ENCODE results near the gene AQR. TPM values are rescaled to one million over a fixed set of nuclear protein-coding genes. Genes with fewer than 3 reads are reported as not detected.

AQR gene
- total and polyA plus RNA-seq, 2 experiments from 2014 or later, result 42.3 to 67.3 TPM

DNA sequence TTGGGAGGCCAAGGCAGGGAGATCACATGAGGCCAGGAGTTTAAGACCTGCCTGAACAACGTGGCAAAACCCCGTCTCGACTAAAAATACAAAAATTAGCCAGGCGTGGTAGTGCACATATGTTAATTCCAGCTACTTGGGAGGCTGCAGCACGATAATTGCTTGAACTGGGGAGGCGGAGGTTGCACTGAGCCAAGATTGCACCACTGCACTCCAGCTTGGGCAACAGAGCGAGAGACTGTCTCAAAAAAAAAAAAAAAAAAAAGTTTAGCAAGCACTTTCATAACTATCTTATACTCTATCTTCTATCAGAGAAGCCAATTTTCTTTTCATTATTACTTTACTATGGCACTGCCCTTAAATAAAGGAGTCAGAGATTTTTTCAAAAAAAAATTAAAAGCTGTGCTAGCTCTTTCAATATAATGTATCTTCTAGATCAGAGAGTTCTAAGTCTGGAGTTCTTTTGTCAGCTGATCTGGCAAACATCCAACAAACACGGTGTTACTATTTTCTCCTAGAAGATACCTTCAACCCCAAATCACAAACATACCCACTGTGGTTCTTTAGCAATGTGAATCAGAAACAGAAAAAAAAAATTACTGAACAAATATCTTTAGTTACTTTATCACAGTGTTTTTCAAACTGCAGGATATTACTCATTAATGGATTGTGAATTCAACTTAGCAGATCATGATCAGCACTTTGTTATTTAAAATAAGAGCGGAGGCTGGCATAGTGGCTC is 15.5 kb upstream of the AQR start:
- H3K36me3 Mint-ChIP-seq (ENCODE audit: low read depth), result peaks cover 63% of the 10 kb centered on the region
- peak overlapping the region; percentile 28 for H3K27ac ChIP-seq (ENCODE audit: low read depth)
- no peaks in the 10 kb centered on the region for H3K27me3 ChIP-seq (ENCODE audit: insufficient read depth)
- peaks cover 29% of the 10 kb centered on the region for H3K4me1 ChIP-seq (ENCODE audit: insufficient read depth)
- H3K9me2 ChIP-seq (ENCODE audit: insufficient read depth), result no peaks in the 10 kb centered on the region
- no peak for ATAC-seq
- peak overlapping the region; percentile 91 for H3K4me3 ChIP-seq
- DNase-seq (ENCODE audit: low spot score), result no peak
- peak overlapping the region; percentile 98 for H3K4me3 Mint-ChIP-seq
- peak overlapping the region; percentile 84 for H3K27ac Mint-ChIP-seq
- peak overlapping the region; percentile 87 for H3K4me2 ChIP-seq
- peaks cover 38% of the 10 kb centered on the region for H3K4me1 Mint-ChIP-seq
- peaks cover 24% of the 10 kb centered on the region for H3K36me3 ChIP-seq (ENCODE audit: insufficient read depth)
- H3K9me3 Mint-ChIP-seq, result no peaks in the 10 kb centered on the region
- peaks cover 7% of the 10 kb centered on the region for H4K20me1 ChIP-seq (replicated peaks; ENCODE audit: insufficient read depth)
- no peak overlapping the region for H2AFZ ChIP-seq
- TF ChIP-seq ZNF331 (CRISPR knock-in tag; IDR thresholded peaks at IDR 0.05; ENCODE audit: low read depth) (no peak), STAT1 (IDR thresholded peaks at IDR 0.05; ENCODE audit: unreplicated experiment) (no peak), REST (IDR thresholded peaks at IDR 0.05; ENCODE audit: unreplicated experiment) (no peak)
- peaks cover 68% of the 10 kb centered on the region for H3K79me2 ChIP-seq (replicated peaks; ENCODE audit: insufficient read depth)
- peaks cover 9% of the 10 kb centered on the region for H3K27me3 Mint-ChIP-seq (ENCODE audit: insufficient read depth, low read depth, poor library complexity)
- peaks cover 9% of the 10 kb centered on the region; the same call in 1 of the 2 replicates for H3F3A ChIP-seq (replicated peaks; ENCODE audit: low read depth)

DNA sequence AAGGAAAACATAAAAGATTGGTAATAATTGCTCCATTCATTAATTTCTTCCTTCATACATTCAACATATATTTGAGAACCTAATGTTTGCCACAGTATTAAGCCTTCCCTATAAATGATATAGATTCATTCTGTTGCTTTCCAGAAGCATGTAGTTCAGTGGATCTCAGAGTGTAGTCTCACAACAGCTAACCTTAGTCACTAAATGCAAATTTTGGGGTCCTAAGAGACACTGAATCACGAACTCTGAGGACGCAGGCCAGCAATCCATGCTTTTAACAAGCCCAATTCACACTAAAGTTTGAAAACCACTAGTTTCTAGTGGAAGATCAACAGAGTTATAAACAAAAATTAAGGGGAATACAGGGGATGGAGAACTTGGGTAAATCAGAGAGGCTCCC is 7.2 kb upstream of the AQR start:
- Histone ChIP-seq H2AFZ (no peak overlapping the region), H3K36me3 (ENCODE audit: insufficient read depth) (peaks cover under 1% of the 10 kb centered on the region; the same call in 1 of the 2 replicates), H3K27ac (ENCODE audit: low read depth) (no peak overlapping the region), H3K4me1 (ENCODE audit: insufficient read depth) (peaks cover 2% of the 10 kb centered on the region; the same call in 1 of the 2 replicates), H3K4me2 (no peak overlapping the region), H3F3A (replicated peaks; ENCODE audit: low read depth) (peaks cover 9% of the 10 kb centered on the region; the same call in 1 of the 2 replicates), H4K20me1 (replicated peaks; ENCODE audit: insufficient read depth) (no peaks in the 10 kb centered on the region), H3K27me3 (ENCODE audit: insufficient read depth) (no peaks in the 10 kb centered on the region), H3K9me2 (ENCODE audit: insufficient read depth) (no peaks in the 10 kb centered on the region), H3K4me3 (no peak overlapping the region), H3K79me2 (replicated peaks; ENCODE audit: insufficient read depth) (peaks cover 13% of the 10 kb centered on the region)
- no peak overlapping the region for H3K27ac Mint-ChIP-seq
- DNase-seq (ENCODE audit: low spot score), result no peak
- ATAC-seq, result no peak
- H3K9me3 Mint-ChIP-seq, result no peaks in the 10 kb centered on the region
- peaks cover 2% of the 10 kb centered on the region for H3K27me3 Mint-ChIP-seq (ENCODE audit: insufficient read depth, low read depth, poor library complexity)
- no peak overlapping the region for H3K4me3 Mint-ChIP-seq
- H3K4me1 Mint-ChIP-seq, result peaks cover 22% of the 10 kb centered on the region; the same call in 2 of the 3 replicates
- peaks cover 24% of the 10 kb centered on the region; the same call in 2 of the 3 replicates for H3K36me3 Mint-ChIP-seq (ENCODE audit: low read depth)
- TF ChIP-seq ZNF331 (CRISPR knock-in tag; IDR thresholded peaks at IDR 0.05; ENCODE audit: low read depth), result no peak
- TF ChIP-seq, protein P1, sequence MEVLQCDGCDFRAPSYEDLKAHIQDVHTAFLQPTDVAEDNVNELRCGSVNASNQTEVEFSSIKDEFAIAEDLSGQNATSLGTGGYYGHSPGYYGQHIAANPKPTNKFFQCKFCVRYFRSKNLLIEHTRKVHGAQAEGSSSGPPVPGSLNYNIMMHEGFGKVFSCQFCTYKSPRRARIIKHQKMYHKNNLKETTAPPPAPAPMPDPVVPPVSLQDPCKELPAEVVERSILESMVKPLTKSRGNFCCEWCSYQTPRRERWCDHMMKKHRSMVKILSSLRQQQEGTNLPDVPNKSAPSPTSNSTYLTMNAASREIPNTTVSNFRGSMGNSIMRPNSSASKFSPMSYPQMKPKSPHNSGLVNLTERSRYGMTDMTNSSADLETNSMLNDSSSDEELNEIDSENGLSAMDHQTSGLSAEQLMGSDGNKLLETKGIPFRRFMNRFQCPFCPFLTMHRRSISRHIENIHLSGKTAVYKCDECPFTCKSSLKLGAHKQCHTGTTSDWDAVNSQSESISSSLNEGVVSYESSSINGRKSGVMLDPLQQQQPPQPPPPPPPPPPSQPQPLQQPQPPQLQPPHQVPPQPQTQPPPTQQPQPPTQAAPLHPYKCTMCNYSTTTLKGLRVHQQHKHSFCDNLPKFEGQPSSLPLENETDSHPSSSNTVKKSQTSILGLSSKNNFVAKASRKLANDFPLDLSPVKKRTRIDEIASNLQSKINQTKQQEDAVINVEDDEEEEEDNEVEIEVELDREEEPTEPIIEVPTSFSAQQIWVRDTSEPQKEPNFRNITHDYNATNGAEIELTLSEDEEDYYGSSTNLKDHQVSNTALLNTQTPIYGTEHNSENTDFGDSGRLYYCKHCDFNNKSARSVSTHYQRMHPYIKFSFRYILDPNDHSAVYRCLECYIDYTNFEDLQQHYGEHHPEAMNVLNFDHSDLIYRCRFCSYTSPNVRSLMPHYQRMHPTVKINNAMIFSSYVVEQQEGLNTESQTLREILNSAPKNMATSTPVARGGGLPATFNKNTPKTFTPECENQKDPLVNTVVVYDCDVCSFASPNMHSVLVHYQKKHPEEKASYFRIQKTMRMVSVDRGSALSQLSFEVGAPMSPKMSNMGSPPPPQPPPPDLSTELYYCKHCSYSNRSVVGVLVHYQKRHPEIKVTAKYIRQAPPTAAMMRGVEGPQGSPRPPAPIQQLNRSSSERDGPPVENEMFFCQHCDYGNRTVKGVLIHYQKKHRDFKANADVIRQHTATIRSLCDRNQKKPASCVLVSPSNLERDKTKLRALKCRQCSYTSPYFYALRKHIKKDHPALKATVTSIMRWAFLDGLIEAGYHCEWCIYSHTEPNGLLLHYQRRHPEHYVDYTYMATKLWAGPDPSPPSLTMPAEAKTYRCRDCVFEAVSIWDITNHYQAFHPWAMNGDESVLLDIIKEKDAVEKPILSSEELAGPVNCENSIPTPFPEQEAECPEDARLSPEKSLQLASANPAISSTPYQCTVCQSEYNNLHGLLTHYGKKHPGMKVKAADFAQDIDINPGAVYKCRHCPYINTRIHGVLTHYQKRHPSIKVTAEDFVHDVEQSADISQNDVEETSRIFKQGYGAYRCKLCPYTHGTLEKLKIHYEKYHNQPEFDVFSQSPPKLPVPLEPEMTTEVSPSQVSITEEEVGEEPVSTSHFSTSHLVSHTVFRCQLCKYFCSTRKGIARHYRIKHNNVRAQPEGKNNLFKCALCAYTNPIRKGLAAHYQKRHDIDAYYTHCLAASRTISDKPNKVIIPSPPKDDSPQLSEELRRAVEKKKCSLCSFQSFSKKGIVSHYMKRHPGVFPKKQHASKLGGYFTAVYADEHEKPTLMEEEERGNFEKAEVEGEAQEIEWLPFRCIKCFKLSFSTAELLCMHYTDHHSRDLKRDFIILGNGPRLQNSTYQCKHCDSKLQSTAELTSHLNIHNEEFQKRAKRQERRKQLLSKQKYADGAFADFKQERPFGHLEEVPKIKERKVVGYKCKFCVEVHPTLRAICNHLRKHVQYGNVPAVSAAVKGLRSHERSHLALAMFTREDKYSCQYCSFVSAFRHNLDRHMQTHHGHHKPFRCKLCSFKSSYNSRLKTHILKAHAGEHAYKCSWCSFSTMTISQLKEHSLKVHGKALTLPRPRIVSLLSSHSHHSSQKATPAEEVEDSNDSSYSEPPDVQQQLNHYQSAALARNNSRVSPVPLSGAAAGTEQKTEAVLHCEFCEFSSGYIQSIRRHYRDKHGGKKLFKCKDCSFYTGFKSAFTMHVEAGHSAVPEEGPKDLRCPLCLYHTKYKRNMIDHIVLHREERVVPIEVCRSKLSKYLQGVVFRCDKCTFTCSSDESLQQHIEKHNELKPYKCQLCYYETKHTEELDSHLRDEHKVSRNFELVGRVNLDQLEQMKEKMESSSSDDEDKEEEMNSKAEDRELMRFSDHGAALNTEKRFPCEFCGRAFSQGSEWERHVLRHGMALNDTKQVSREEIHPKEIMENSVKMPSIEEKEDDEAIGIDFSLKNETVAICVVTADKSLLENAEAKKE (CRISPR knock-in tag; IDR thresholded peaks at IDR 0.05), result no peak
- TF ChIP-seq, protein P2, sequence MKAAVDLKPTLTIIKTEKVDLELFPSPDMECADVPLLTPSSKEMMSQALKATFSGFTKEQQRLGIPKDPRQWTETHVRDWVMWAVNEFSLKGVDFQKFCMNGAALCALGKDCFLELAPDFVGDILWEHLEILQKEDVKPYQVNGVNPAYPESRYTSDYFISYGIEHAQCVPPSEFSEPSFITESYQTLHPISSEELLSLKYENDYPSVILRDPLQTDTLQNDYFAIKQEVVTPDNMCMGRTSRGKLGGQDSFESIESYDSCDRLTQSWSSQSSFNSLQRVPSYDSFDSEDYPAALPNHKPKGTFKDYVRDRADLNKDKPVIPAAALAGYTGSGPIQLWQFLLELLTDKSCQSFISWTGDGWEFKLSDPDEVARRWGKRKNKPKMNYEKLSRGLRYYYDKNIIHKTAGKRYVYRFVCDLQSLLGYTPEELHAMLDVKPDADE (IDR thresholded peaks at IDR 0.05), result no peak
- TF ChIP-seq, protein P3, sequence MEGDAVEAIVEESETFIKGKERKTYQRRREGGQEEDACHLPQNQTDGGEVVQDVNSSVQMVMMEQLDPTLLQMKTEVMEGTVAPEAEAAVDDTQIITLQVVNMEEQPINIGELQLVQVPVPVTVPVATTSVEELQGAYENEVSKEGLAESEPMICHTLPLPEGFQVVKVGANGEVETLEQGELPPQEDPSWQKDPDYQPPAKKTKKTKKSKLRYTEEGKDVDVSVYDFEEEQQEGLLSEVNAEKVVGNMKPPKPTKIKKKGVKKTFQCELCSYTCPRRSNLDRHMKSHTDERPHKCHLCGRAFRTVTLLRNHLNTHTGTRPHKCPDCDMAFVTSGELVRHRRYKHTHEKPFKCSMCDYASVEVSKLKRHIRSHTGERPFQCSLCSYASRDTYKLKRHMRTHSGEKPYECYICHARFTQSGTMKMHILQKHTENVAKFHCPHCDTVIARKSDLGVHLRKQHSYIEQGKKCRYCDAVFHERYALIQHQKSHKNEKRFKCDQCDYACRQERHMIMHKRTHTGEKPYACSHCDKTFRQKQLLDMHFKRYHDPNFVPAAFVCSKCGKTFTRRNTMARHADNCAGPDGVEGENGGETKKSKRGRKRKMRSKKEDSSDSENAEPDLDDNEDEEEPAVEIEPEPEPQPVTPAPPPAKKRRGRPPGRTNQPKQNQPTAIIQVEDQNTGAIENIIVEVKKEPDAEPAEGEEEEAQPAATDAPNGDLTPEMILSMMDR (conservative IDR thresholded peaks at IDR 0.05; ENCODE audit: low read depth in 2 of 2), result no peak
- TF ChIP-seq POLR2AphosphoS5 (IDR thresholded peaks at IDR 0.05; ENCODE audit: low read depth), result no peak

Measured in GM23338 (cell line).